ENCODE results near the gene APLN. TPM values are rescaled to one million over a fixed set of nuclear protein-coding genes. Genes with fewer than 3 reads are reported as not detected.

APLN gene
- total RNA-seq, 1 donor from 2014 or later: 1.3 TPM

DNA sequence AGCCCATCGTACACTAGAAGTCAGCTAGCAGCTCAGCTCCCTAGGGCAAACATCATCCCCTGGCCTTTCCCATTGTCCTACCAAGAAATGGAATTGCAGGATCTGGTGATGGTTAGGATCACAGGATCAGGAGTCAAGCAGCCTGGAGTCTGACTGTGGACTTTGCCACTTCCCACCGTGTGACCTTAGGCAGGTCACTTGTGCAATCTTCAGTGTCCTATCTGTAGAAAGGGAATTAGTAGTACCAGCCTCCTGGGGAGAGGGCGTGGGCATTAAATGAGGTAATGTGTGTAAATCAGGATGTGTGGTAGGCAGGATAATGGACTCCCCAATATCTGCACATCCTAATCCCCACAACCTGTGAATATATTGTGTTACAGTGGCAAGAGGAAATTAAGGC lies 38.6 kb upstream of the APLN start:
- H3K36me3 Mint-ChIP-seq (ENCODE audit: low read depth): no peaks in the 10 kb centered on the region
- no peak overlapping the region for H3K27ac Mint-ChIP-seq (ENCODE audit: unreplicated experiment)
- H3K9me3 Mint-ChIP-seq: peaks cover 4% of the 10 kb centered on the region
- no peak overlapping the region for H3K4me3 Mint-ChIP-seq
- TF ChIP-seq, protein P1, sequence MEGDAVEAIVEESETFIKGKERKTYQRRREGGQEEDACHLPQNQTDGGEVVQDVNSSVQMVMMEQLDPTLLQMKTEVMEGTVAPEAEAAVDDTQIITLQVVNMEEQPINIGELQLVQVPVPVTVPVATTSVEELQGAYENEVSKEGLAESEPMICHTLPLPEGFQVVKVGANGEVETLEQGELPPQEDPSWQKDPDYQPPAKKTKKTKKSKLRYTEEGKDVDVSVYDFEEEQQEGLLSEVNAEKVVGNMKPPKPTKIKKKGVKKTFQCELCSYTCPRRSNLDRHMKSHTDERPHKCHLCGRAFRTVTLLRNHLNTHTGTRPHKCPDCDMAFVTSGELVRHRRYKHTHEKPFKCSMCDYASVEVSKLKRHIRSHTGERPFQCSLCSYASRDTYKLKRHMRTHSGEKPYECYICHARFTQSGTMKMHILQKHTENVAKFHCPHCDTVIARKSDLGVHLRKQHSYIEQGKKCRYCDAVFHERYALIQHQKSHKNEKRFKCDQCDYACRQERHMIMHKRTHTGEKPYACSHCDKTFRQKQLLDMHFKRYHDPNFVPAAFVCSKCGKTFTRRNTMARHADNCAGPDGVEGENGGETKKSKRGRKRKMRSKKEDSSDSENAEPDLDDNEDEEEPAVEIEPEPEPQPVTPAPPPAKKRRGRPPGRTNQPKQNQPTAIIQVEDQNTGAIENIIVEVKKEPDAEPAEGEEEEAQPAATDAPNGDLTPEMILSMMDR (conservative IDR thresholded peaks at IDR 0.05): no peak
- peaks cover 5% of the 10 kb centered on the region for H3K4me1 Mint-ChIP-seq
- DNase-seq (ENCODE audit: low read depth, low spot score): no peak
- H3K27me3 Mint-ChIP-seq (ENCODE audit: low read depth): no peaks in the 10 kb centered on the region

DNA sequence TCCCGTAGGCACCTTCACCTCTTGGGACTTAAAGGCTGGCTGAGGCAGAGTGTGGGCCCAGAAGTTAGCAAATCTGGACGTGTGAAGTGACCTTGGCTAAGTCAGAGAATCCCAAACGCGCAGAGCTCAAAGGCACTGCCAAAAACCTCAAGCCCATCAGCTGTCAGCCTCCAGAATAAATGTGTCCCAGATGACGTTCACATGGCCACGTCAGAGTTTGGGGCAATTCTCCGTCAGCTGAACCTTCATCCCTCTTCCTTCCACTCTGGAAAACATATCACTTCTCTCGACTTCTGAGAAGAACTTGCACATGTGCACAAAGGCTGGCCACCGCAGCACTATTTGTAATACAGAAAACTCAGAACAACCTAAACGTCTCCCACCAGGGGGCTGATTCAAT lies 35.7 kb upstream of the APLN start:
- Mint-ChIP-seq H3K27ac (ENCODE audit: unreplicated experiment) (no peak overlapping the region), H3K9me3 (peaks cover 4% of the 10 kb centered on the region), H3K4me3 (no peak overlapping the region), H3K4me1 (peaks cover 10% of the 10 kb centered on the region), H3K36me3 (ENCODE audit: low read depth) (no peaks in the 10 kb centered on the region), H3K27me3 (ENCODE audit: low read depth) (no peaks in the 10 kb centered on the region)
- DNase-seq (ENCODE audit: low read depth, low spot score): no peak
- TF ChIP-seq, protein P1 (conservative IDR thresholded peaks at IDR 0.05): no peak

DNA sequence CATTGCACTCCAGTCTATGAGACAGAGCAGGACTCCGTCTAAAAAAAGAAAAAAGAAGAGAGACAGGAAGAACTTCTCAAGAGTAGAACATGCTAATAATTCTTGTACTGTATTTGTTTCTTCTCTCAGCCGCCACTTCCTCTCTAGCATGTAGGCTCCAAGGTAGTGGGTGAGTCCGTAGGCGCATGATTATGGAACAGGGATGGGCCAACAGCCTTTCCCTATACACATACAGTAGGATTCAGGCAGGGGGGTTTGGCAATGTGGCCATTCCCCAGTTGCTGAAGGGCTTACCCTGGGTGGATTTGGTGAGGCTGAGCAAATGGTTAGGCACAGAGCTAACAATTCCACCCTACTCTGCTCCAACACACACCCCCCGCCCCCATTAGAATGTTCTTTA lies 35.0 kb upstream of the APLN start:
- Mint-ChIP-seq H3K27me3 (ENCODE audit: low read depth) (no peaks in the 10 kb centered on the region), H3K36me3 (ENCODE audit: low read depth) (no peaks in the 10 kb centered on the region), H3K4me3 (no peak overlapping the region), H3K4me1 (peaks cover 10% of the 10 kb centered on the region), H3K27ac (ENCODE audit: unreplicated experiment) (no peak overlapping the region), H3K9me3 (no peaks in the 10 kb centered on the region)
- no peak for DNase-seq (ENCODE audit: low read depth, low spot score)
- TF ChIP-seq, protein P1 (conservative IDR thresholded peaks at IDR 0.05): no peak

DNA sequence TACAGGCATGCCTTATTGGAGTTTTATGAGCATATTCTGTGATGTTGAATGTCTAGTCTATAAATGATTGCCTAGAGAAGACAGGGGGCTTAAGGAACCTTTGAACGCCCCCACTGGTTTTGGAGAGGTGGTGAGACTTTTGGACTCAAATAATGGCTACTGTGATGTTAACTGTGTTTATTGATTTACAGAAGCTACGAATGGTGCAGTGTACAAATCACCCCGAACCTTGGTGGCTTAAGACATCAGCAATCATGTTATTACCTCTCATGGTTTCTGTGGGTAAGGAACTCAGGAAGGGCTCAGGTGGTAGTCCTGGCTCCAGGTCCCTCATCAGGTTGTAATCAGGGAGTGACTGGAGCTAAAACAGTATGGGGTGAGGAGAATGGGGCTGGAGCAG lies 33.3 kb upstream of the APLN start:
- Mint-ChIP-seq H3K9me3 (no peaks in the 10 kb centered on the region), H3K27me3 (ENCODE audit: low read depth) (no peaks in the 10 kb centered on the region), H3K36me3 (ENCODE audit: low read depth) (no peaks in the 10 kb centered on the region), H3K27ac (ENCODE audit: unreplicated experiment) (no peak overlapping the region), H3K4me1 (peaks cover 10% of the 10 kb centered on the region), H3K4me3 (no peak overlapping the region)
- TF ChIP-seq, protein P1 (conservative IDR thresholded peaks at IDR 0.05): no peak
- no peak for DNase-seq (ENCODE audit: low read depth, low spot score)

DNA sequence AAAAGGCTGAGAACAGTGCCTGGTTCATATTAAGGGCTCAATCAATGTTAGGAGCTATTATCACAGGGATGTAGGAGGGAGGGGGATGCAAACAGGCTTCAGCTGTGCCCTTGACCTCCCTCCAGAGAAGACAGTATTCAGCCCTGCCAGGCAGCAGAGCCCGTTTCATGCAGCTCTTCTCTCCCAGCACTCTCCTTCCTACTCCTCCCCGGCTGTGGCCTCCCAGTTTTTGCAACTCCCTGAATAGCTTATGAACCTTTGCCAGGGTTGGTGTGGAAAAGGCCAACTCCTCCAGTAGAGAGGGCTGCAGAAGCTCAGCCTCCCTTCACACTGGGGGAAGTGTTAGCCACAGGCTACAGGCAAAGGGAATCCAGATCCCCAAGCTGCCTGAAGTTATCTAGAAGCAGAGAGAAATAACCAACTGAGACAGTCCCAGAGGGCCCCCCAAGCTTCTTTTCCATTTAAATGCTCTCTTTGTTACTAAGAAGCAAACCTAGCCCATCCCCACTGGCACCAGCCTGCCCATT lies 31.7 kb upstream of the APLN start:
- Mint-ChIP-seq H3K27me3 (ENCODE audit: low read depth) (no peaks in the 10 kb centered on the region), H3K36me3 (ENCODE audit: low read depth) (no peaks in the 10 kb centered on the region), H3K27ac (ENCODE audit: unreplicated experiment) (no peak overlapping the region), H3K9me3 (no peaks in the 10 kb centered on the region), H3K4me1 (peaks cover 10% of the 10 kb centered on the region), H3K4me3 (no peak overlapping the region)
- TF ChIP-seq, protein P1 (conservative IDR thresholded peaks at IDR 0.05): no peak
- no peak for DNase-seq (ENCODE audit: low read depth, low spot score)

DNA sequence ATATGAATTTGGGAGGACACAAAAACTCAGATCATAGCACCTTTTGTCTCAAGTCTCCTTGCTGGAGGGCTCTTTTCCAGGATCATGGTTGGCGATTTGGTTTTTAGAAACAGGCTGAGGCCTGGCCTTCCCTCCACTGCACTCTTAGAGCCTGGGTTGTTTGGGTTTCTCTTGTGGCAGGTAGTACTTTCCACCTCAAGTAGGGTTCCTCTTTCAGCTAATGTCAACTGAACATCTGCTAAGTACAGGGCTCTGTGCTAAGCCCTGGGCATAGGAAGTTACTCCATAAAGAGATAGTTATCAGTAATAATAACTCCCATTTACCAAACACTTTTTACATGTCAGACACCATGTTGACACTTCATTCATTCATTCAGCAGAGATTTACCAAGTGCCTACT lies 28.2 kb upstream of the APLN start:
- Mint-ChIP-seq H3K9me3 (no peaks in the 10 kb centered on the region), H3K36me3 (ENCODE audit: low read depth) (no peaks in the 10 kb centered on the region), H3K4me3 (no peak overlapping the region), H3K27me3 (ENCODE audit: low read depth) (no peaks in the 10 kb centered on the region), H3K4me1 (peaks cover 5% of the 10 kb centered on the region), H3K27ac (ENCODE audit: unreplicated experiment) (no peak overlapping the region)
- TF ChIP-seq, protein P1 (conservative IDR thresholded peaks at IDR 0.05): no peak
- no peak for DNase-seq (ENCODE audit: low read depth, low spot score)
